Tibial nerve (tissue), 4 donors: Measurements from ENCODE around the gene SUN2.

ENCODE experiments used
- CTCF ChIP-seq, 5 experiments: fragments of 200-600 bp in 3 of 5; fragments of 450-650 bp in 2 of 5; sonication (generic) in 3 of 5; IDR thresholded peaks; one replicate each; pipeline ENCODE4 v1.5.1; 2016 to 2019; ENCODE audit warnings: antibody characterized with exemption in 5 of 5, mild to moderate bottlenecking in 3 of 5, moderate library complexity in 2 of 5
- EP300 ChIP-seq, 2 donors: sonication (generic); formaldehyde crosslinking; IDR thresholded peaks; one replicate each; pipeline ENCODE4 v1.6.1; 2017; ENCODE audit warnings: antibody characterized with exemption in 2 of 2, mild to moderate bottlenecking in 1 of 2

- TF ChIP-seq EP300 (IDR thresholded peaks at IDR 0.05) (no peak), CTCF (IDR thresholded peaks at IDR 0.05) (no peak)
Measured at GRCh38 chr22:38793317-38793716, 37.5 kb upstream of the SUN2 start.
